ENCODE data around the gene ZMYND8. TPM values are rescaled to one million over a fixed set of nuclear protein-coding genes. Genes with fewer than 3 reads are reported as not detected.

The ZMYND8 gene
- total RNA-seq, 1 donor from 2014 or later: 19.2 TPM

- H3K36me3 ChIP-seq (ENCODE audit: control insufficient read depth, insufficient read depth, low read length): peaks cover 5% of the 10 kb centered on the region
- H3K27me3 ChIP-seq (ENCODE audit: control insufficient read depth, insufficient read depth, low read length): no peaks in the 10 kb centered on the region
- H3K4me3 ChIP-seq (ENCODE audit: low read depth, low read length): no peak overlapping the region
- no peak for DNase-seq (ENCODE audit: low read depth)
- TF ChIP-seq CTCF (IDR thresholded peaks at IDR 0.05; ENCODE audit: insufficient read depth, low read length, poor library complexity, severe bottlenecking): no peak
Measured at GRCh38 chr20:47223896-47224295, 132.6 kb downstream of the ZMYND8 start.

GRCh38 chr20:47222468-47223119 is 133.9 kb downstream of the ZMYND8 start:
- Histone ChIP-seq H3K36me3 (ENCODE audit: control insufficient read depth, insufficient read depth, low read length) (peaks cover 5% of the 10 kb centered on the region), H3K4me3 (ENCODE audit: low read depth, low read length) (no peak overlapping the region), H3K27me3 (ENCODE audit: control insufficient read depth, insufficient read depth, low read length) (no peaks in the 10 kb centered on the region)
- no peak for DNase-seq (ENCODE audit: low read depth)
- no peak for TF ChIP-seq CTCF (IDR thresholded peaks at IDR 0.05; ENCODE audit: insufficient read depth, low read length, poor library complexity, severe bottlenecking)

- Histone ChIP-seq H3K4me3 (ENCODE audit: low read depth, low read length) (no peak overlapping the region), H3K36me3 (ENCODE audit: control insufficient read depth, insufficient read depth, low read length) (peaks cover 1% of the 10 kb centered on the region), H3K27me3 (ENCODE audit: control insufficient read depth, insufficient read depth, low read length) (no peaks in the 10 kb centered on the region)
- no peak for TF ChIP-seq CTCF (IDR thresholded peaks at IDR 0.05; ENCODE audit: insufficient read depth, low read length, poor library complexity, severe bottlenecking)
- DNase-seq (ENCODE audit: low read depth): no peak
Measured at GRCh38 chr20:47221036-47221625, 135.4 kb downstream of the ZMYND8 start.

- TF ChIP-seq CTCF (IDR thresholded peaks at IDR 0.05; ENCODE audit: insufficient read depth, low read length, poor library complexity, severe bottlenecking): peak; percentile 68
- DNase-seq (ENCODE audit: low read depth): no peak
- H3K36me3 ChIP-seq (ENCODE audit: control insufficient read depth, insufficient read depth, low read length): peaks cover 1% of the 10 kb centered on the region
Measured at GRCh38 chr20:47220161-47220582, 136.3 kb downstream of the ZMYND8 start.

GRCh38 chr20:47217482-47218446 is 138.7 kb downstream of the ZMYND8 start:
- DNase-seq (ENCODE audit: low read depth): no peak
- Histone ChIP-seq H3K4me3 (ENCODE audit: low read depth, low read length) (no peak overlapping the region), H3K36me3 (ENCODE audit: control insufficient read depth, insufficient read depth, low read length) (peaks cover 1% of the 10 kb centered on the region), H3K27me3 (ENCODE audit: control insufficient read depth, insufficient read depth, low read length) (no peaks in the 10 kb centered on the region)
- TF ChIP-seq CTCF (IDR thresholded peaks at IDR 0.05; ENCODE audit: insufficient read depth, low read length, poor library complexity, severe bottlenecking): no peak

More at GRCh38 chr20:47220161-47220582, 136.3 kb downstream of the ZMYND8 start:
- Histone ChIP-seq H3K27me3 (ENCODE audit: control insufficient read depth, insufficient read depth, low read length) (no peaks in the 10 kb centered on the region), H3K4me3 (ENCODE audit: low read depth, low read length) (no peak overlapping the region)

Data from kidney epithelial cell (primary cell).